HG03196 (cell line): Measurements from ENCODE around the gene OAS1.
A peak's percentile ranks its signal among the peaks of the same experiment; 100 is the strongest.
"Not testable (repeated sequence)": the region's sequence is repeated elsewhere in the genome, so short reads cannot be mapped to it uniquely, and the experiment has no call there.

Source experiments
- ATAC-seq: cut with Tn5 transposase; IDR thresholded peaks from one replicate; pipeline ENCODE4 v1.9.1; 2021; ENCODE audit not compliant: unreplicated experiment

Gene OAS1

DNA sequence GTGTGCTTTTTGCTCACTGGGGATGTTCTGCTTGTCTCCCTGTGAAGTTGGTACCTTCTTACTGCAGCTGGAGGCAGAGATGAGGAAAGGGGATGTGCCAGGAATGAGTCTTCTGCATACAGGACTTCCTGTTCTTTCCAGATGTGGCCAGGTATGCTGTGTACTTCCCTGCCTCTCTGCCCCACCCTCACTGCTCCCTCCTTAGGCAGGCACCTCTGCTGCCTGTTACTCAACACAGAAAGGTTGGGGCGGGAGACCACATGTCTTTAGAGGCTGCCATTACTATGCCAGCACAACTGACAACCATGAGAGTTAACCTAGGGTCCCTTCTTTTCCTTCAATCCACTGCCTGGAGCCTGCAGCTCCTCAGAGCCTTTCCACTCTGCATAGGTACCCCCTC is 29.5 kb downstream of the OAS1 start:
- ATAC-seq = no peak

DNA sequence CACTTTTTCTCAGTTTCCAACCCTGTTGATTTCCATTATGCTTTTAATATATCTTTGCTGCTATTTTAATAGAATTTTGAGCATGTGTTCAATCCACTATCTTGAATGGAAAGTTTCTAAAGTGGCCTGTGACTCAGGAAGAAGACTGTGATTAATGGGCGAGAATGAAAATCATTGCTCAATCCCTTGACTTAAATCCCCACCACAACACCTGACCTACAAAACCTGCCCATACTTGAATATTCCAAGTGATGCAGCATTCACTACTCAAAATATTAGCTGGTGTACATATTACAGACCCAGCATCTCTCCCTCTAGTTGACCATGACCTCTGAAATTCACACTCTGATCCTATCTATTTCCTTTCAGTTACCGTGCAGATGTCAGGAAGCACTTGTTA is 30.2 kb downstream of the OAS1 start:
- ATAC-seq = no peak

DNA sequence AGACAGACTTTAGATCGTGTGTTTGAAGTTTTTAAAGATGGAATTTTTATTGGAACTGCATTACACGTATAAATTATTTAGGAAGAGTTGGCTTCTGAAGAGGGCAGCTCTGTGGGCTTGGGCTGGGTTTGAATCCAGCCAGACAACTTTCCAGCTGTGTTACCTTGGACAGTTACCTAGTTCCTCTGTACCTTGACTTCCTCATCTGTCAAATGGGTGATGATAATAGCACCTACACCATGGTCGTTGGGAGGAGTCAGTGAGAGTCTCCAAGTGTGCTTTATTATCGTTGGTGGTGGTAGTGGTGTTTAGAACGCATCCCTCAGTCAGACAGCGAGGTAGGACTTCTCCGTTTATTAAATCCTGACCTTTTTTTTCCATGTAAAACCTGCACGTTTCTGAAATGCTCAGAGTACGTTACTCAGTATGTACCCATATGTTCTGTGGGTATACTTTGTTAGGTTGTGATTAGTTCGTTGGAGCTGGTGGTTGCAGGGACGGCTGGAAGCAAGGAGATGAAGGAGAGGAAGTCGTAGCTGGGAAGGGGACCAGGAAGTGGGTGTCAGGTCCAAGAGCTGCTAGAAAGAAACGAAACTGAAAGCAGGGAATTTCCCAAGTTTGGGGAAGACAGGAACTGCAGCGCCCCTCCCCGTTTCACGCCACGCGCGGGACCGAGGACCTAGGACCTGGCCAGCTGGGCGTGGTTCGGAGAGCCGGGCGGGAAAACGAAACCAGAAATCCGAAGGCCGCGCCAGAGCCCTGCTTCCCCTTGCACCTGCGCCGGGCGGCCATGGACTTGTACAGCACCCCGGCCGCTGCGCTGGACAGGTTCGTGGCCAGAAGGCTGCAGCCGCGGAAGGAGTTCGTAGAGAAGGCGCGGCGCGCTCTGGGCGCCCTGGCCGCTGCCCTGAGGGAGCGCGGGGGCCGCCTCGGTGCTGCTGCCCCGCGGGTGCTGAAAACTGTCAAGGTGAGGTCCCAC is 31.3 kb downstream of the OAS1 start, which contains the start of gene OAS3:
Gene OAS3, plus strand, starts transcription at position 734 of the 979 bp plus-strand sequence. Its CDS starts 57 bp downstream, at position 791.
- no peak for ATAC-seq

DNA sequence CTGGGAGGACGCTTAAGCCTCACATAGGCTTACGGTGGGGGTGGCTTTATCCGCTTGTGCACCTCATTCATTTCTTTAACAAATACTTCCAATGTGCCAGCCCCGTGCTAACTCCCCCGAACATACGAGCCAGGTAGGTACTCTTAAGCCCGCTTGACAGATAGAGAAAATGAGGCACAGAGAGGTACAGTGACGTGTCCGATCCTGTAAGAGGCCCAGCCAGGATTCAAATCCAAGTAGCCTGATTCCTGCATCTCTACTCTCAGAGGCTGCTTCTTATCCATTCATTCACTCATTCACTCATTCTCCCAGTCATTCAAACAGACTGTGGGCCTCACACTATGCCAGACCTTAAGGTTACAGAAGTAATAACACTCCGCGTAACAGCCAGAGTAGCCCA is 32.0 kb downstream of the OAS1 start:
- ATAC-seq = no peak

DNA sequence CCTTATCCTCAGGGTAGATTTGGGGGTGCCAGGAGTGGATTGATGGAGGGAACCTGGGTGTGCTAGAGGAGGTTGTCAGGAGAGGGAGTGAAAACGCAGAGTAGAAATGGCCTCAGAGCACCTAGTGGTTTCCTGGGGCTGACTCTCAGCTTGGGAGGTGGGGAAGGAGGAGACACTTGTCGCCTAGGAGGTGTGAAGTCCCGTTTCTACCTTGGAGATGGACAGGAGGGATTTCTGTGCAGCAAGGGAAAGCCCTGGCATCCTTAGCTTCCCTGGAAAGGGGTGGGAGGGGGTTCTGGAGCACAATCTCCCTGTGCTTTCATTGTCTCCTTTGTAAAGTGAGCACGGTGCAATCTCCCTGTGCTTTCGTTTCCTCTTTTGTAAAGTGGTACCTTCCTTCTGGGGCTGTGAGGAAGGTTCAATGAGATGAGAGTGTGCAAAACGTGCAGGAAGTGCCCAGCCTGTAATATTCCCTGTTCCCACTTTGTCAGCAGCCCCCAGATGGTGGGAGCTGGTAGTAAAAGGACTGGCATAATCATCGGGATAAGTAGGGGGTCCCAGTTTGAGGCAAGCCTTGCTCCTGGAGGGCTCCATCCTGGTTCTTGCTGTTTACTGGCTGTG is 33.1 kb downstream of the OAS1 start:
- peak; percentile 48 for ATAC-seq

DNA sequence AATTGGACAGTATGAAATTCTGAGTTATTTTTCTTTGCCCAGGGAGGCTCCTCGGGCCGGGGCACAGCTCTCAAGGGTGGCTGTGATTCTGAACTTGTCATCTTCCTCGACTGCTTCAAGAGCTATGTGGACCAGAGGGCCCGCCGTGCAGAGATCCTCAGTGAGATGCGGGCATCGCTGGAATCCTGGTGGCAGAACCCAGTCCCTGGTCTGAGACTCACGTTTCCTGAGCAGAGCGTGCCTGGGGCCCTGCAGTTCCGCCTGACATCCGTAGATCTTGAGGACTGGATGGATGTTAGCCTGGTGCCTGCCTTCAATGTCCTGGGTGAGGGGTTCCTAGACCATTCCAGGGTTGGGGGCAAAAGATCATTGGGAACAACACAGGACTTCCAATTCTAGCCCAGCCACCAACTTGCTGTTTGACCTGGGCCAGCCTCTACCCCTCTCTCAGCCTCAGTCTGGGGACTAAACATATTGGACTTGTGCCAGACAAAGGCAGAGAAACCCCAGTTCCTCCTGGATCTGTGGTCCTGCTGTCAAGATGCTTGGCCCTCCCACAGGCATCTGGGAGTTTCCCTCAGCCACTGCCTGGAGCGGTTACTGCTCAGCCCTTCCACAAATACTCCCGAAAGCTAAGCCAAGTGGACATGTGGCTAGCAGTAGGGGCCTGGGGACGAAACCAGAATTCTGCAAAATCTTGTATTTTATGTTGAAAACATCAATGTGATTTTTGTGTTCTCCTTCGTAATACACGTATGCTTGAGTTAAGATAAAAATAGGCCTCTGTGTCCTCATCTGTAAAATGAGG is 35.0 kb downstream of the OAS1 start:
- no peak for ATAC-seq

DNA sequence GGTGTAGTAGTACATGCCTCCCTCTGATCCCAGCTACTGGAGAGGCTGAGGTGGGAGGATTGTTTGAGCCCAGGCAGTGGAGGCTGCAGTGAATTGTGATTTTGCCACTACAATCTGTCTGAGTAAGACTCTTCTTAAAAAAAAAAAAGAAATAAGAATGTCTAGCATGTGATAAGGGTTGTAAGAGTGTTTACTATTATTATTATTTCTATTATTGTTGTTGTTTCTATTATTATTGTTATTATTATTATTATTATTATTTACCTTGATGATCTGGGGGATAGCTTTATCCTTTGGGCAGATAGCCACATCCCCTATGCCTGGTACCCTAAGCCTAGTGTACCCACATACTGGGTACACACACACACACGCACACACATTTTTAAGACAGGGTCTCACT is 35.8 kb downstream of the OAS1 start:
- ATAC-seq = no peak

DNA sequence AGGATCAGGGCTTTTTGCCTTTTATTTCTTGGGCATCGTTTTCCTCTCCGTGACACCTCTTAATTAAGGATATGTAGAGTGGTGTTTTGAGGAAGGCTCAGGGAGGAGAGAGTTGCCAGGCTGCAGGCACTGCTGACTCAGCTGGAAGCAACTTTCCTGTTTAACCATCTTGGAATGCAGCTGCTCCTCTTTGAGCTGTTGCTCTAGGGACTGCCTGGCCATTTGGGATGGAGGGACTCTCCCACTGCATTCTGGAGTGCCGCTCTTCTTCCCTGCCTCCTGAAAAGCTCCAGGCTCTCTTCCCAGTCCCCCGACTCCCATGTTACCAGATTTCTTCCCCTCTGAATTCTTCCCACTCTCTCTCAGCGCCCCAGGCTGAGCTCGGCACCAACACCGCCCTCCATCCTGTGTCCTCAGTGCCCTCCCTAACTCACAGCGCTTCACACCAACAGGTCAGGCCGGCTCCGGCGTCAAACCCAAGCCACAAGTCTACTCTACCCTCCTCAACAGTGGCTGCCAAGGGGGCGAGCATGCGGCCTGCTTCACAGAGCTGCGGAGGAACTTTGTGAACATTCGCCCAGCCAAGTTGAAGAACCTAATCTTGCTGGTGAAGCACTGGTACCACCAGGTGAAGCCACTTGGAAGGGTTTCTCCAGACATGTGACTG is 37.4 kb downstream of the OAS1 start:
- ATAC-seq = no peak

DNA sequence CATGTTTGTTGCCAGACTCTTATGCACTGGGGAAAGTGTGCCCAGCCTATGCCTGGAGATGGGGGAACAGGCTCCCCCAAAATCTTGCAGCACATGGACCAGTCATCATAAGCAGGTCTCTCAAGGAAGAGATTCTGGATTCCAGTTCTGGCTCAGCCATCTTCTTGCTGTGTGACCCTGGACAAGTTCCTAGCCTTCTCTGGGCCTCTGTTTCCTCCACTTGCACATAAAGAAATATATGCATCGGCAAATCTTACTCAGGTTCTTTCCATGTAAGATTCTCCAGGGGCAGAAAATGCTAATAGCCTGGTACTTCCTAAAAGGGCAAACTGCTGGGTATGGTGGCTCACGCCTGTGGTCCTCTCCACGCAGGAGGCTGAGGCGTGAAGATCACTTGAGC is 38.8 kb downstream of the OAS1 start:
- ATAC-seq = no peak

DNA sequence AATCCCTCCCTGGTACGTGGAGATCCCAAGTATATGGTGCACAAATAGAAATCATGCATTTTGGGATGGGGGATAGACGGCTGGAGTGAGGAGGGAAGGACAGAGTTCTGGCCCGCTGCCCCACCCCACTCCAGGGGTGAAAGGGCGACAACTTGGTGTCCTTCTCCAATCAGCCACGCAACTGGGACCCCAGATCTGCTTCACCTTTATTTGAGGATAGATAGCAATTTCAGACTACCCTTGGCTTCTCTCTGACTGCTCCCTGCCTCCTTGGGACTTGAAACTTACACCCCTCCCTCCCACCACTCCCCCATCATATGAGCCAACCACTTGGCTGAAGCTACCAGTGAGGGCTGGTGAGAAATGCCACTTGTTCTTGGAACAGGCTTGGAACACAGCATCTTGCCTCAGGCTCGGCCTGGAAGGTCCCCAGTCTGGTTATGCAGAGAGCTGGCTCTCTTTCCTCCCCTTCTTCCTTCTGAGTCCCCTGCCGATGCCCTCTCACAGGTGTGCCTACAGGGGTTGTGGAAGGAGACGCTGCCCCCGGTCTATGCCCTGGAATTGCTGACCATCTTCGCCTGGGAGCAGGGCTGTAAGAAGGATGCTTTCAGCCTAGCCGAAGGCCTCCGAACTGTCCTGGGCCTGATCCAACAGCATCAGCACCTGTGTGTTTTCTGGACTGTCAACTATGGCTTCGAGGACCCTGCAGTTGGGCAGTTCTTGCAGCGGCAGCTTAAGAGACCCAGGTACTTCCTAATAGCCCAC is 39.7 kb downstream of the OAS1 start:
- no peak for ATAC-seq

DNA sequence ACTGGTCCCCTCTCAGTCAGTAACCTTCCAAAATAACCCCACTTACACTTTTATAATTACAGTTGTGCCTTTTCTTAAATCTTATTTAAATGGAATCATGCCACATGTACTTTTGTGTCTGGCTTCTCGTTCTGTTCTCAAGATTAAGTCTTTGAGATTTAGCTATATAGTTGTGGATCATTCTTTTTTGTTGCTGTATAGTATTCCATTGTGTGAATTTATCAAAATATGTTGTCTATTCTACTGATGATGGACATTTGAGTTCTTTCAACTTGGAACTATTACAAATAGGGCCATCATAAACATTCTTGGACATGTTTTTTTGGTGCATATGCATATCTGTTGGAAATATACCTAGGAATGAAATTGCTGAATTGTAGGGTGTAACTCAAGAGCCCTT is 40.6 kb downstream of the OAS1 start:
- no peak for ATAC-seq

DNA sequence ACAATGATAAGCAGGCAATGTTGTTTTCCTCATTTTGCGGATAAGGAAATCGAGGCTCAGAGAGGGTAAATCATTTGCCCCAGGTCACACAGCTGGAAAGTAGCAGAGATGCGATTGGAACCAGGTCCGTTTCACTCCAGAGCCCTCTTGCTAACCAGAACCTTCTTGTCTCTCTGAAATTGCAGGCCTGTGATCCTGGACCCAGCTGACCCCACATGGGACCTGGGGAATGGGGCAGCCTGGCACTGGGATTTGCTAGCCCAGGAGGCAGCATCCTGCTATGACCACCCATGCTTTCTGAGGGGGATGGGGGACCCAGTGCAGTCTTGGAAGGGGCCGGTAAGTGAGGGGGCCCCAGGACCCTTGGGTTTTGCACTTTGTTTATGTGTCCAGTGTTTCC is 41.0 kb downstream of the OAS1 start:
- ATAC-seq = no peak

DNA sequence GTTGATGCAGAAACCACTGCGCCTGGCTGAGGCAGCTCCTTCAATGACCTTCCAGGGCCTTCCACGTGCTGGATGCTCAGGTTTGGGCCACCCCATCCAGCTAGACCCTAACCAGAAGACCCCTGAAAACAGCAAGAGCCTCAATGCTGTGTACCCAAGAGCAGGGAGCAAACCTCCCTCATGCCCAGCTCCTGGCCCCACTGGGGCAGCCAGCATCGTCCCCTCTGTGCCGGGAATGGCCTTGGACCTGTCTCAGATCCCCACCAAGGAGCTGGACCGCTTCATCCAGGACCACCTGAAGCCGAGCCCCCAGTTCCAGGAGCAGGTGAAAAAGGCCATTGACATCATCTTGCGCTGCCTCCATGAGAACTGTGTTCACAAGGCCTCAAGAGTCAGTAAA is 42.0 kb downstream of the OAS1 start:
- no peak for ATAC-seq

DNA sequence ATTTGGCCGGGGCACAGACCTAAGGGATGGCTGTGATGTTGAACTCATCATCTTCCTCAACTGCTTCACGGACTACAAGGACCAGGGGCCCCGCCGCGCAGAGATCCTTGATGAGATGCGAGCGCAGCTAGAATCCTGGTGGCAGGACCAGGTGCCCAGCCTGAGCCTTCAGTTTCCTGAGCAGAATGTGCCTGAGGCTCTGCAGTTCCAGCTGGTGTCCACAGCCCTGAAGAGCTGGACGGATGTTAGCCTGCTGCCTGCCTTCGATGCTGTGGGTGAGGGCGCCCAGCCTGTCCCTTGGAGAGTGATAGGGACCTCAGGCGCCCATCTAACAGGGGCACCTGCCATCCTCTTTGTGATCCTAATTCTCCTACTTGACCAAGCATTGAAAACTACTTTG is 43.9 kb downstream of the OAS1 start:
- no peak for ATAC-seq

DNA sequence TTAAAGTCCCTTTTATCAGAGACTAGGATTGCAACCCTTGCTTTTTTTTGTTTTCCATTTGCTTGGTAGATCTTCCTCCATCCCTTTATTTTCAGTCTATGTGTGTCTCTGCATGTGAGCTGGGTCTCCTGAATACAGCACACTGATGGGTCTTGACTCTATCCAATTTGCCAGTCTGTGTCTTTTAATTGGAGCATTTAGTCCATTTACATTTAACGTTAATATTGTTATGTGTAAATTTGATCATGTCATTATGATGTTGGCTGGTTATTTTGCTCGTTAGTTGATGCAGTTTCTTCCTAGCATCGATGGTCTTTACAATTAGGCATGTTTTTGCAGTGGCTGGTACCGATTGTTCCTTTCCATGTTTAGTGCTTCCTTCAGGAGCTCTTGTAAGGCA is 50.4 kb downstream of the OAS1 start:
- ATAC-seq = not testable (repeated sequence)

DNA sequence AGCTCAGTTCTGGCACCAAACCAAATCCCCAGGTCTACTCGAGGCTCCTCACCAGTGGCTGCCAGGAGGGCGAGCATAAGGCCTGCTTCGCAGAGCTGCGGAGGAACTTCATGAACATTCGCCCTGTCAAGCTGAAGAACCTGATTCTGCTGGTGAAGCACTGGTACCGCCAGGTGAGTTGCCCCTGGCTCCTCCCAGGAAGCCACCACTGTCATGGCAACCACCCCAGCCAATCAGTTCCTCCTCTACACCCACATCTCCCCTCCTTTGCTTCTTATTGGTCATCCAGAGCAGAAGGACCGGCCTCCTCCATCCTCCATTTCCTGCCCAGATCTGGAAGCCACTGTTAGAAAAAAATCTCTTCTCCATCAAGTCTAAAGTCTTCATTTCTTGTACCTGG is 54.3 kb downstream of the OAS1 start:
- ATAC-seq = no peak

DNA sequence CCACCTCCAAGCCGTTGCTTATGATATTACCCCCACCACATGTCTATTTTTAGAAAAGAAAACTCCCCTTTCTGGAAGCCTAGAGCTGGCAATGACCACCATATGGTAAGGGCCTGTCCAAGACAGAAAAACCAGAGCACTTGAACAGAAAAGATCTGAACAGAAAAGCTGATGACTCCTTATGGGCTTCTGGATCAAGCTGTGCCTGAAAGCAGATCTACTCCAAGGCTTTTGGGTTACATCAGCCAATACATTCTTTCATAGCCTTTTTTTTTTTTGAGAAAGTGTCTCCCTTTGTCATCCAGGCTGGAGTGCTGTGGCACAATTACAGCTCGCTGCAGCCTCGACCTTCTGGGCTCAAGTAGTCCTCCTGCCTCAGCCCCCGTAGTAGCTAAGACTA is 54.8 kb downstream of the OAS1 start:
- ATAC-seq = no peak

DNA sequence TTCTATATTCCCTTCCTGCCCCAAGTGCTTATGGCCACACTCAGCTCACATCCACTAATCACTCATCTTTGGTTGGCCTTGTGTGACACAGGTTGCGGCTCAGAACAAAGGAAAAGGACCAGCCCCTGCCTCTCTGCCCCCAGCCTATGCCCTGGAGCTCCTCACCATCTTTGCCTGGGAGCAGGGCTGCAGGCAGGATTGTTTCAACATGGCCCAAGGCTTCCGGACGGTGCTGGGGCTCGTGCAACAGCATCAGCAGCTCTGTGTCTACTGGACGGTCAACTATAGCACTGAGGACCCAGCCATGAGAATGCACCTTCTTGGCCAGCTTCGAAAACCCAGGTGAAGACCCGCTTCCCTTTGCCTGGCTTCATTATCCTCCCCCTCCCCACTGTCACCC is 55.8 kb downstream of the OAS1 start:
- ATAC-seq = no peak

DNA sequence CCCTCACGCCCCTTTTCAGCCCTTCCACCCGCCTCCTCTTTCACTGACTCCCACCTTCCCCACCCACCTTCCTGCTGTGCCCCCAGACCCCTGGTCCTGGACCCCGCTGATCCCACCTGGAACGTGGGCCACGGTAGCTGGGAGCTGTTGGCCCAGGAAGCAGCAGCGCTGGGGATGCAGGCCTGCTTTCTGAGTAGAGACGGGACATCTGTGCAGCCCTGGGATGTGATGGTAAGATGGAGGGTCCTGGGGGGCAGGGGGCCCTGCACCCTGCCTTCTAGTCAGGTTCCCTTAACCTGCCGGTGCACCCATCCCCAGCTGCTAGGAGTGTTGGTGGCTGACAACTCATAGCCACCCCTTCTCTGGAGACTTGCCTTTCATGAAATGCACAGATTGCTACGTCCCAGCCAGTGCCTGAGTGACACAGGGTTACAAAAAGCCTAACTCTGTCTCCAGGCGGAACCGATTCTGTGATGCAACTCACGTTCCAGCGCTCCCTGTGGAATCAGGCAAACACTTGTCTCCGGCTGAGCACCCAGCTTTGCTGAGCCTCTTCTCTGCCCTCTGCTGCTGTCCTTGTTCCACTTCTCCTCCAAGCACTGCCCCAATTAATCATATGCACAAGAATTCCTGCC is 56.6 kb downstream of the OAS1 start:
- ATAC-seq = no peak
